ENCODE measurements around the gene CEP72. TPM values are rescaled to one million over a fixed set of nuclear protein-coding genes. Genes with fewer than 3 reads are reported as not detected.

CEP72 gene
- total RNA-seq, 1 donor from 2014 or later: 27.2 TPM

- Mint-ChIP-seq H3K27ac (ENCODE audit: unreplicated experiment) (no peak overlapping the region), H3K4me1 (no peaks in the 10 kb centered on the region), H3K36me3 (ENCODE audit: low read depth) (peaks cover 53% of the 10 kb centered on the region), H3K27me3 (ENCODE audit: low read depth) (no peaks in the 10 kb centered on the region), H3K9me3 (no peaks in the 10 kb centered on the region), H3K4me3 (no peak overlapping the region)
- TF ChIP-seq, protein P1, sequence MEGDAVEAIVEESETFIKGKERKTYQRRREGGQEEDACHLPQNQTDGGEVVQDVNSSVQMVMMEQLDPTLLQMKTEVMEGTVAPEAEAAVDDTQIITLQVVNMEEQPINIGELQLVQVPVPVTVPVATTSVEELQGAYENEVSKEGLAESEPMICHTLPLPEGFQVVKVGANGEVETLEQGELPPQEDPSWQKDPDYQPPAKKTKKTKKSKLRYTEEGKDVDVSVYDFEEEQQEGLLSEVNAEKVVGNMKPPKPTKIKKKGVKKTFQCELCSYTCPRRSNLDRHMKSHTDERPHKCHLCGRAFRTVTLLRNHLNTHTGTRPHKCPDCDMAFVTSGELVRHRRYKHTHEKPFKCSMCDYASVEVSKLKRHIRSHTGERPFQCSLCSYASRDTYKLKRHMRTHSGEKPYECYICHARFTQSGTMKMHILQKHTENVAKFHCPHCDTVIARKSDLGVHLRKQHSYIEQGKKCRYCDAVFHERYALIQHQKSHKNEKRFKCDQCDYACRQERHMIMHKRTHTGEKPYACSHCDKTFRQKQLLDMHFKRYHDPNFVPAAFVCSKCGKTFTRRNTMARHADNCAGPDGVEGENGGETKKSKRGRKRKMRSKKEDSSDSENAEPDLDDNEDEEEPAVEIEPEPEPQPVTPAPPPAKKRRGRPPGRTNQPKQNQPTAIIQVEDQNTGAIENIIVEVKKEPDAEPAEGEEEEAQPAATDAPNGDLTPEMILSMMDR (conservative IDR thresholded peaks at IDR 0.05): no peak
- no peak for DNase-seq (ENCODE audit: low read depth, low spot score)
Observed at GRCh38 chr5:655406-655805, 43.3 kb downstream of the CEP72 start.

DNA sequence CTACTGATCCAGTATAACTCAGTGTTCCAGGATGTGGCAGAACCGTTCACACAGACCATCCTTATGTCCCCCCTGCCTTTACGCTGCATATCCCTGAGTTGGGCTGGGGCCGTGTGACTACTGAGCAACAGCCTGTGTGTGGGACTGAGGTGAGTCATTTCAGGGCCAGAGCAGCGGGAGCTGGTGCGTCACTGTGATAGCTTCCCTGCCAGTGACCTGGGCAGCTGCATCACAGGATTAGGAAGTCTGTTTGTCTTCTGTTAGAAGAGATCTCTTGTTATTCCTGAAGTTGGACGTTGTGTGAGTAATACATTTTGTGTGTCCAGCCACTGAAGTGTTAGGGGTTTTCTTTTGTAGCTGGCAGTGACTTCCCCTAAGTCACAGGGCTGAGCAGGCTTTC lies 45.4 kb downstream of the CEP72 start:
- H3K27ac Mint-ChIP-seq (ENCODE audit: unreplicated experiment): no peak overlapping the region
- no peaks in the 10 kb centered on the region for H3K4me1 Mint-ChIP-seq
- no peak overlapping the region for H3K4me3 Mint-ChIP-seq
- no peaks in the 10 kb centered on the region for H3K9me3 Mint-ChIP-seq
- H3K27me3 Mint-ChIP-seq (ENCODE audit: low read depth): no peaks in the 10 kb centered on the region
- peaks cover 59% of the 10 kb centered on the region for H3K36me3 Mint-ChIP-seq (ENCODE audit: low read depth)
- DNase-seq (ENCODE audit: low read depth, low spot score): no peak
- TF ChIP-seq, protein P1 (conservative IDR thresholded peaks at IDR 0.05): no peak

DNA sequence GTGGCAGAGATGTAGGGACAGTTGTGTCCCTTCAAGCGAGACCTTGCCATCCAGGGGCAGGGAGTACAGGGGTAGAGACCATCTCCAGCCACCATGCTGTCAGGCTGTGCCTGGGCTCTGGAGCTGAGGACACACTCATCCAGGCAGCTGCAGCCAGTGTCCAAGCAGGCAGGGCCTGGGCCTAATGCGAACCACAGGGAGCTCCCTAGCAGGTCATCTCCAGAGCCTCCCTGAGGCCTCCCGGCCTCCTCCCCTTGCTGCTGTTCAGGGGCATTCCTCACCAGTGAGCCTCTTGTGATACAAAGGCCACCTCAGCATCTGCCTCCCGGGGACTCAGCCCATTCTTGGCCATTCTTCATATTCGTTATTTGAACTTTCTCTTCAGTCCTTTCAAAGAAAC lies 46.0 kb downstream of the CEP72 start:
- Mint-ChIP-seq H3K27me3 (ENCODE audit: low read depth) (no peaks in the 10 kb centered on the region), H3K4me3 (no peak overlapping the region), H3K9me3 (no peaks in the 10 kb centered on the region), H3K36me3 (ENCODE audit: low read depth) (peaks cover 60% of the 10 kb centered on the region), H3K4me1 (no peaks in the 10 kb centered on the region), H3K27ac (ENCODE audit: unreplicated experiment) (no peak overlapping the region)
- DNase-seq (ENCODE audit: low read depth, low spot score): no peak
- TF ChIP-seq, protein P1 (conservative IDR thresholded peaks at IDR 0.05): no peak

GRCh38 chr5:659496-660263 lies 47.5 kb downstream of the CEP72 start:
- Mint-ChIP-seq H3K36me3 (ENCODE audit: low read depth) (peaks cover 47% of the 10 kb centered on the region), H3K27ac (ENCODE audit: unreplicated experiment) (no peak overlapping the region)

GRCh38 chr5:660491-661030 lies 48.4 kb downstream of the CEP72 start:
- Mint-ChIP-seq H3K27me3 (ENCODE audit: low read depth) (no peaks in the 10 kb centered on the region), H3K4me3 (no peak overlapping the region), H3K36me3 (ENCODE audit: low read depth) (peaks cover 44% of the 10 kb centered on the region), H3K27ac (ENCODE audit: unreplicated experiment) (no peak overlapping the region), H3K4me1 (no peaks in the 10 kb centered on the region), H3K9me3 (no peaks in the 10 kb centered on the region)
- no peak for DNase-seq (ENCODE audit: low read depth, low spot score)
- TF ChIP-seq, protein P1 (conservative IDR thresholded peaks at IDR 0.05): no peak

More at GRCh38 chr5:659496-660263, 47.5 kb downstream of the CEP72 start:
- no peak for DNase-seq (ENCODE audit: low read depth, low spot score)
- no peaks in the 10 kb centered on the region for H3K9me3 Mint-ChIP-seq
- no peak overlapping the region for H3K4me3 Mint-ChIP-seq
- TF ChIP-seq, protein P1 (conservative IDR thresholded peaks at IDR 0.05): no peak
- no peaks in the 10 kb centered on the region for H3K4me1 Mint-ChIP-seq
- H3K27me3 Mint-ChIP-seq (ENCODE audit: low read depth): no peaks in the 10 kb centered on the region
